NCI-H1105 (cell line): ENCODE results near the gene FBXW5.

Experiments
- DNase-seq: peaks from one replicate; lab custom pipeline; 2025; lab: John Stamatoyannopoulos, UW

FBXW5 gene

DNA sequence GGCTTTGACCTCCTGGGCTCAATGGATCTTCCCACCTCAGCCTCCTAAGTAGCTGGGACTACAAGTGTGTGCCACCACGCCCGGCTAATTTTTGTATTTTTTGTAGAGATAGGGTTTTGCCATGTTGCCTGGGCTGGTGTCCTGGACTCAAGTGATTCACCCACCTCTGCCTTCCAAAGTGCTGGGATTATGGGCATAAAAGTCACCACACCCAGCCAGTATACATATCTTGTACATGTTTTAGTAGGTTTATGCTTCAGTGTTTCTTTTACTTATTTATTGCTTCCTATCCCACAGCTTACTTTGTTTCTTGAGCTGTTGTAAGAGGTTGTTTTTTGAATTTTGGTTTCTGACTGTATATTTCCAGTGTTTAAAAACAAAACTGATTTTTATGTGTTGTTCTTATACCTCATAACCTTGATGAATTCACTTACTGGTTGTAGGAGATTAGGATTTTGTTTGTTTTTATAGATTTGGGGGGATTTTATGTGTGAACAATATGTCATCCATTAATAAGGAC lies 12.9 kb downstream of the FBXW5 start:
- DNase-seq = no peak

DNA sequence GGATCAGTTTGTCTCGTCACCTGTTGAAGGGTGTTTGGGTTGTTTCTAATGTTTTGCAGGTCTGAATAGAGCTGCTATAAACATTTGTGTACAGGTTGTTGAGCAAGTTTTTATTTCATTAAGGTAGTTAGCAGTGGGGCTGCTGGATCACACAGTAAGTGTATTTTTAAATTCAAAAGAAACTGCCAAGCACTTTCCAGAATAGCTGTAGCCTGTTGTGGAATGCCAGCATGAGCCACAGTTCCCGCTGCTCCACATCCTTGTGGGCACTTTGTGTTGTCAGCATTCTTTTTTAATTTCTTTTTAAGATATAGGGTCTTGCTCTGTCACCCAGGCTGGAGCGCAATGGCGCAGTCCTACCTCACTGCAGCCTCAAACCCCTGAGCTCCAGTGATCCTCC lies 14.5 kb downstream of the FBXW5 start:
- DNase-seq = no peak

- DNase-seq = no peak
Observed at GRCh38 chr9:136928591-136928990, 15.9 kb downstream of the FBXW5 start.

DNA sequence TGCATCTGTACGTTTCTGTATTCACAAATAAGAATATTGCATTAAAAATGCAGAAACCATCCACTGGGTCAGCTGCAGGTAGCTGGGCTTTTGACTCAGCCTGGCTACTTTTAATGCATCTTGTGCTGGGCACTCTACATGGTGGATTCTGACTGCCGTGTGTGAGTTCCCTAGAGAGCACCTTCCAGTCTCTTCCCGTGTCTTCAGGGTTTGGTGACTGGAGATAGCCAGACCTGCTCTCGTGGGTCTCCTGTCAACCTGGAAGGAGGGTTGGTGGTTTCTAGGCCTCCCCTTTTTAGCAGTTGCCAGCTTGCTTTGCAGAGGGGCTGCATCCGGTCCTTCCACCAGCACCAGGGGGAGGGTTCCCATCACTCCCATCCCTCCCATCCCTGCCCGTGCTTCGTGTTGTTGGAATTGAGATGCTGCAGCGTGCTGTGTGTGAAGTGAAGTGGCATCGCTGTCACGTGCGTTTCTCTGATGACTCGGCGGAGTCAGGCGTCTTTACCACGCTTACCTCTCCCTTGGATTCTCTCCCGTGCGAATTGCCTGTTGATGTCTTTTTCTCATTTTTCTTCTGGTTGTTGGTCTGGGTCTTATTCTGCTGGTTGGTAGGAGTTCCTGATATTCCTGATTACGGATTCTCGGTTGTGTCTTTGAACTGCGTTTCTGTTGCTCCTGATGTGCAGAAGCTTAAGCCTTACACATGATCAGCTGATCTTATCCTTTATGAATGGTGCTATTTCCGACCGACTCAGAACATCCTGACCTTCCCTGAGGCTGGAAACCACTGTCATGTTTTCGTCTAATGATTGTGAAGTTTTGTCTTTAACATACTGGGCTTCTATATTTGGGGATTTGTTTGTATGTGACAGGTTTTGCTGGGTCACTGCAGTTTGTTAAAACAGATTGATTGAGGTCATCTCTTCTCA lies 16.9 kb downstream of the FBXW5 start:
- DNase-seq = no peak

- DNase-seq = no peak
Observed at GRCh38 chr9:136926749-136927148, 17.8 kb downstream of the FBXW5 start.

DNA sequence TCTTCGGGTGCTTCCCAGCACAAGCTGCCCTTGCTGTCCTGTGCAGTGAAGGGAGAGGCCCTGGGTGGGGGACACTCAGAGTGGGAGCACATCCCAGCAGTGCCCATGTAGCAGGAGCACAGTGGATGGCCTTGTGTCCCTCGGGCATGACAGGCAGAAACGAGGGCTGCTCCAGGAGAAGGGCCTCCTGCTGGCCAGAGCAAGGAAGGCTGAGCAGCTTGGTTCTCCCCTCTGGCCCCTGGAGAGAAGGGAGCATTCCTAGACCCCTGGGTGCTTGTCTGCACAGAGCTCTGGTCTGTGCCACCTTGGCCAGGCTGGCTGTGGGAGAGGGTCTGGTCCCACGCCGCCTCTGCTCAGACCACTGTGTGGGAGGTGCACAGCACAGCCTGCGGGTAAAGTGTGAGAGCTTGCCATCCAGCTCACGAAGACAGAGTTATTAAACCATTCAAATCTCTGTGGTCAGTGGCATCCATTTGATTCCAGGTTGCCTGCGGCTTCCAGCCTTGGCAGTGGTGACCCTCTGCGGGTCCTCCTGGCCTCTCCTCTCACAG lies 18.3 kb downstream of the FBXW5 start:
- DNase-seq = no peak

DNA sequence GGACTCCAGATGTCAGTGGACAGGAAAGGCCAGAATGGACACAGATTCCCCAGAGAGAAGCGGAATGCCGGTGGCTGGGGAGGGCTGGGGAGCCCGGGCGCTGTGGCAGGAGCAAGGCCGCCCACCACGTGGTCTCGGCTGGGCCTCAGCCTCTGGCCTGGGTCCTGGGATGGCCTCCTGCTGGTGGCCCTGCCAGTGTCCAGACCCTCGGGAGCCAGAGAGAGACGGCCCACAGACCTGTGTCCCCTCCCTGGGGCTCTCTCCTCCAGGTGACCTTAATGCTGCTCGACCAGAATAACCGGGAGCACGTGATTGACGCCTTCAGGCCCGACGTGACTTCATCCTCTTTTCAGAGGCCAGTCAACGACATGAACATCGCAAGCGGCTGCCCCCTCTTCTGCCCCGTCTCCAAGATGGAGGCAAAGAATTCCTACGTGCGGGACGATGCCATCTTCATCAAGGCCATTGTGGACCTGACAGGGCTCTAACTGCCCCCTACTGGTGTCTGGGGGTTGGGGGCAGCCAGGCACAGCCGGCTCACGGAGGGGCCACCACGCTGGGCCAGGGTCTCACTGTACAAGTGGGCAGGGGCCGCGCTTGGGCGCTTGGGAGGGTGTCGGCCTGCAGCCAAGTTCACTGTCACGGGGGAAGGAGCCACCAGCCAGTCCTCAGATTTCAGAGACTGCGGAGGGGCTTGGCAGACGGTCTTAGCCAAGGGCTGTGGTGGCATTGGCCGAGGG lies 19.0 kb downstream of the FBXW5 start:
- DNase-seq = no peak

DNA sequence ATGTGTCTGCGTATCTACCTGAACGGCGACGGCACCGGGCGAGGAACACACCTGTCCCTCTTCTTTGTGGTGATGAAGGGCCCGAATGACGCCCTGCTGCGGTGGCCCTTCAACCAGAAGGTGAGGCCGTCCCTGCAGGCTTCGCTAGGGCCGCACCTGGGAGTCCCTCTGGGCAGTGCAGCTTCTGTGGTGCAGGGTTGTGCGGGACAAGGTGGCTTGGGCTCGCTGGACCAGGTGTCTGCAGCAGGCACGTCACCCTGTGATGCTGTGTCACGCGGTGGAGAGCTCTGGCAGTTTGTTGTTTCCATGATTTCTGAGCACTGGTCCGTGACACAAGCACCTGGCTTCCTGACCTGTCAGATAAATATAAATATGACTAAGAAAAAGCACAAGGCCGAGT lies 20.7 kb downstream of the FBXW5 start:
- DNase-seq = no peak

- no peak for DNase-seq
Observed at GRCh38 chr9:136922540-136922939, 22.0 kb downstream of the FBXW5 start.

DNA sequence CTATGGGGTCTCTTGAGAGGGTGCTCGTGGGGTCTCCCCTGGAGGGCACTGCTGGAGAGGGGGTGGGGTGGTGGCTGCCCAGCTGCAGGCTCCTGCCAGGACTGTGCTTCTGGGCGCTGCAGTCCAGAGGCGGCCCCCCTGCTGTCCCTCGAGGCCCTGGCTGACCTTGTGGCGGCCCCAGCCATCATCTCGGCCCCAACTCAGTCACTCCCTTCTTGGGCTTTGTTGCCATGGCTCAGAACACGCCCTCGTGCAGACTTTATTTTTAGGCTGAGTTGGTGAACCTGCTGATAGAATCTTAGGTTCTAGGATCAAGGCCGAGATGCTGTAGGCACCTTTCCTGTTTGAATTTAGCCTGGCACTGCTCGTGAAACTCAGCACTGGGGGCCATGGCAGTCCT lies 22.8 kb downstream of the FBXW5 start:
- no peak for DNase-seq

- no peak for DNase-seq
Observed at GRCh38 chr9:136921307-136921706, 23.2 kb downstream of the FBXW5 start.

GRCh38 chr9:136920734-136921231 lies 23.8 kb downstream of the FBXW5 start:
- DNase-seq = no peak

DNA sequence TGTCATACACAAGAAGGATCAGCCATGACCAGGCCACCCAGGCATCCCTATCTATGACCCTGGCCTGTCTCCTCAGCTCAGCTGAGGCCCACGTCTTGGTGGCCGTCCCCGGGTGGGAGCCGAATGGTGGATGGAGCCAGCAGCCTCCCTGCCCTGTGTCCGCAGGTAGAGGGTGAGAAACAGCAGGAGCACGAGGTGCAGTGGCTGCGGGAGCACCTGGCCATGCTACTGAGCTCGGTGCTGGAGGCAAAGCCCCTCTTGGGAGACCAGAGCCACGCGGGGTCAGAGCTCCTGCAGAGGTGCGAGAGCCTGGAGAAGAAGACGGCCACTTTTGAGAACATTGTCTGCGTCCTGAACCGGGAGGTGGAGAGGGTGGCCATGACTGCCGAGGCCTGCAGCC lies 24.5 kb downstream of the FBXW5 start:
- no peak for DNase-seq

- DNase-seq = no peak
Observed at GRCh38 chr9:136917902-136918301, 26.6 kb downstream of the FBXW5 start.

- DNase-seq = no peak
Observed at GRCh38 chr9:136916330-136917184, 28.0 kb downstream of the FBXW5 start.

DNA sequence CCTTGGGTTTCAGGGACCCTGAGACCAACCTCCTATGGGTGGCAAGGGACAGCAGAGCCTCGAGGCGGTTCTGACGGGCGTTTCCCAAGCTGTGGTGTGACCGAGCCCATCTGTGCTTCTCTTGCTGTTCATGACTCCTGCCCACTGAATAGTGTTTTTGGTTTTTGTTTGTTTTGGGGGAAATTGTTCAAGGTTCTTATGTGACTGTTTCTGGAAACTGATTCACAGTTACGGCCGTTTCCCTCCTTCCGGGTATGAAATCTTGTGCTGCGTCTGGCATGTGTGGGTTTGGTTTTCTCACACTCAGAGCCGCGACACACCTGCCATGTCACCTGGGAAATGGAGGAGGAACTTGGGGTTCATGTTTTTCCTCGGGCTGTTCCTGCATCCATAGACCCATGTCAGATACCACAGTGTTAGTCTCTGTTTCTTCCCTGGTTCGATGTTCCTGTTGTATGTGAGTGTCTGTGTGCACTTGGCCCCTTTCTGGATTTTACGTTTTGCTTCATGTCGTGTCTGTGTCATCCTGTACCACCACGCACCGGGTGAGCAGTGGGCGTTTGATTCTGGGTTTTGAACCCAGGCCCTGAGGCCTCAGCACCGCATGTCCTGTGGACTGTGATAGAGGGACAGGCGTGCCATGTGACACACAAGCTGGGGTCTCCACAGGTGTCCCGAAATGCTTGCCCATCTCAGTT lies 28.8 kb downstream of the FBXW5 start:
- DNase-seq = no peak

DNA sequence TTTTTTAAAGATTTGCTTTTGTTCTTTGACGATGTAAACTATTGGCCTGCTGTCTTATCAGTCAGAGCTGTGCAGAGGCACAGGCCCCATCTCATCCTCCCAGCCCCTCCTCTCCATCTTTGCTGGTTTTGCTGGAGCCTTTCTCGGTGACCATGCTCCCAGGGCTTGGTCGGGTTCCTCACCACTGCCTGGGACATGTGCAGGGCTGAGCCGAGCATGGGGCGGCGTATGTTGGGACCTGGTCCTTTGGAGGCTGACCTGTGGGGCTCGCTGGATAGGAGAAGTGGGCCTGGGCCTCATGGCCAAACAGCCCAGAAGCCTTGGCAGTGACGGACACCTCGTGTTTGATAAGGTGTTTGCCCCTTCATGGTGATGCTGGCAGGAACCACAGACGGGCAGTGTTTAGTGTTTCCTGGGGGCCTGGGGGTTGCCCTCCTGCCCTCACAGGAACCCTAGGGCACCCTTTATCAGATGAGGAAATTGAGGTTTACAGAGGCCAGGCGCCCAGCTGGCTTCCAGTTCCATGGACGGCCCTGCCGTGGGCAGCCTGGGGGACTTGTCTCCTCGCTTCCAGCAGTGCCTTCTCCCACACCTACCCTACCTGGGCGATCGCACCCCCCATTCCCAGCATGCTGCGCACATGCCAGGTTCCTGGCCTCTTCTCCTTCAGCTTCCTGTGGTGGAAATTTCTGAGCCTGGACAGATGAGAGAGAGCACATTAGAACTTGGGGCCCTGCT lies 30.7 kb downstream of the FBXW5 start:
- no peak for DNase-seq

DNA sequence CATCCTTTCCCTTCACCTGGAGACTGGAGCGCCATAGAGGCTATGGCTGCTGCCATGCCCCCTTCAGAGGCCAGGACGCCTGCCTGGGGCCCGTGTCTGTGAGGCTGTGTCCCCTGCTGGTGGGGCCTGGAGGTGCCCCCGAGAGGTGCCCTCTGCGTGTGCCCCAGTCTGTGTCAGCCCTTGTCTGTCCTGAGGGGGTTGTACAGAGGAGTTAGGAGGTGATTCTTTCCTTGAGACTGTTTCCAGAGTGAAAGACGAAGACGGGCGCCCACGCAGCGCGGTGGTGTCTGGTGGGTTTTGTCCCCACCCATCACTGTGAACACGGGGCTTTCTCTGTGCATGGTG lies 33.7 kb downstream of the FBXW5 start:
- no peak for DNase-seq

DNA sequence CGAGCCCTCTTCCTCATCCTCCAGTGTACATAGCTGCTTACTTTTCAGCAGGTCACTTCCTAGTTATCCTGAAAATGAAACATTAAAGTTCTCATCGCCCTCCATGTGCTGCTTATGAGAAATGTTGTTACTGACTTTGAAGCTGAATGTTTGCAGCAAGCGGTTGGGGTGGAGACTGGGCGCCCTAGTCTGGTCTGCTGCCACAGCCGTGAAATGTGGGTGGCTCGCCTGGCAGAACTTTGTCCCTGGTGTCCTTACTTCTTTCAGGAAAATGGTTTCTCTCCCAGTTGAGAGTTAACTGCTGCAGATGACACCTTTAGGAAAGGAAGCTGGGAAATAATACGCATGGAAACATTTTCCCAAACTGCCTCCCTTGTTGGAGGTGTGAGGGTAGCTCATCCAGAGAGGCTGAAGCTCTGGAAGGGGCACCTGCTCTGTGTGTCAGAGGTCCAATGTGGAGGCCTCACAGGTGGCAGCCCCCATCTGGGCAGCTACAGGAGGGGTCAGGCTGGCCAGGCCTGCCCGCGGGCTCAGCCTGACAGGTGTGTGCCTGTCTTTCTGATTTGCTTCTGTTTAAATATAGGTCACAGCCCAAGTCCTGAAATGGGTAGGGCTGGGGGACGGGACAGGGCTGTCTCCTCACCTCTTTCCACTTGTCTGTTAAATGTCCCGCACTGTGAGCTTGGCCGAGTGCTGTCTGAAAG lies 34.2 kb downstream of the FBXW5 start:
- DNase-seq = no peak
